ENCODE results near the gene NOP10. TPM values are rescaled to one million over a fixed set of nuclear protein-coding genes. Genes with fewer than 3 reads are reported as not detected.

NOP10 gene
- total and polyA plus RNA-seq, 2 of the 13 experiments (the other 11 are each of a cell fraction or from before 2014, with no cell fraction given): 239 to 369 TPM

- TF ChIP-seq TEF (CRISPR knock-in tag; IDR thresholded peaks at IDR 0.05) (no peak), RXRA (CRISPR knock-in tag; IDR thresholded peaks at IDR 0.05) (no peak), MLX (CRISPR knock-in tag; IDR thresholded peaks at IDR 0.05) (peak; percentile 68), IKZF4 (CRISPR knock-in tag; IDR thresholded peaks at IDR 0.05; ENCODE audit: borderline replicate concordance, low read depth, not compliant biosample characterization) (peak; percentile 85), MATR3 (CRISPR knock-in tag; IDR thresholded peaks at IDR 0.05) (no peak), SALL1 (CRISPR knock-in tag; IDR thresholded peaks at IDR 0.05) (peak; percentile 90), SRF (IDR thresholded peaks at IDR 0.05; ENCODE audit: low read depth, low read length) (no peak), NR3C1 (CRISPR knock-in tag; IDR thresholded peaks at IDR 0.05) (no peak), ZNF598 (CRISPR knock-in tag; IDR thresholded peaks at IDR 0.05; ENCODE audit: borderline replicate concordance) (peak; percentile 66; the same call in 1 of the 2 replicates), ZNF841 (CRISPR knock-in tag; IDR thresholded peaks at IDR 0.05; ENCODE audit: borderline replicate concordance) (no peak), MLXIP (CRISPR knock-in tag; IDR thresholded peaks at IDR 0.05; ENCODE audit: borderline replicate concordance) (no peak), MAFK (conservative IDR thresholded peaks at IDR 0.05 in 1 of 2, IDR thresholded peaks at IDR 0.05 in 1 of 2; ENCODE audit: low read length in 2 of 2) (no peak), STAT5B (CRISPR knock-in tag; IDR thresholded peaks at IDR 0.05) (no peak), ESRRA (CRISPR knock-in tag; IDR thresholded peaks at IDR 0.05; ENCODE audit: low read depth) (no peak), ZFX (CRISPR knock-in tag; IDR thresholded peaks at IDR 0.05; ENCODE audit: low read depth) (peak; percentile 77; the same call in 1 of the 2 replicates), ZNF558 (CRISPR knock-in tag; IDR thresholded peaks at IDR 0.05; ENCODE audit: borderline replicate concordance) (no peak), ZBTB42 (CRISPR knock-in tag; IDR thresholded peaks at IDR 0.05) (no peak), ZNF569 (CRISPR knock-in tag; IDR thresholded peaks at IDR 0.05; ENCODE audit: borderline replicate concordance) (no peak), AHDC1 (CRISPR knock-in tag; IDR thresholded peaks at IDR 0.05; ENCODE audit: borderline replicate concordance) (peak; percentile 38; the same call in 1 of the 2 replicates)
Measured at GRCh38 chr15:34342737-34343575, at the start of gene NOP10, which contains the start of gene NUTM1 (continued).
